SW 1271 (cell line): Measurements from ENCODE around the gene PCSK6.
"Not testable (repeated sequence)": the region's sequence is repeated elsewhere in the genome, so short reads cannot be mapped to it uniquely, and the experiment has no call there.

Source experiments
- DNase-seq, 2 experiments: peaks; one replicate each; lab custom pipeline; 2025; lab: John Stamatoyannopoulos, UW

Gene PCSK6

DNA sequence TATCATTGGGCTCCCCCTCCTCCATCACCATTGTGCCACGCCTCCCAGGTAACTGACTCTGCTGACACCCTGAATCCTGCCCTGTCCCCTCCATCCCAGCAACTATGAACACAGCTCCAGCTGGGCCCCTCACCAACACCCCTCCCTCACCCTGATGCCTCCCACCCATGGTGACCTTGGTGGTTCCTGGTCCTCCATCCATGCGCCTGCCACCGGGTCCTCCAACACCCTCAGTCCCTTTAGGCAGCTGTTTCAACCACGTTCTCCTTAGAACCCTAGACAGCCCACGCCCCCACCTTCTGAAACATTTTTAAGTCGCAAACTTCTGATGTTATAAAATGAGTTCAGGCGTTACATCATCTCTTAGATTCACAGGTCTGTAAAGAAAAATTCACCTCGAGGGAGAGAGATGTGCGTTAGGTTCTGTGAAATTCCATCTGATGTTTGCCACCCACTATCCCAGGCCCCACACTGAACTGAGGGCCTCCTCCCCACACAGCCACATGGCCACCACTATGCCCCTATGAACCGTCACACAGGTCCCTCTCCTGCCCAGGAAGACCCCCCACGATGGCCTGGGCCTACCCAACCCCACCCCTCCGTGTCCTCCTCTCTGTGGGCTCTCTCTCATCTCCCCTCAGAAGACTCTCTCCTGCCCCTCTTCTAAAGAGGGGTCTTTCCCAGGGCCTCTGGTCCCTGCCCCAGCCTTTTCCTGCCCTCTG lies 29.8 kb downstream of the PCSK6 start:
- no peak for DNase-seq

DNA sequence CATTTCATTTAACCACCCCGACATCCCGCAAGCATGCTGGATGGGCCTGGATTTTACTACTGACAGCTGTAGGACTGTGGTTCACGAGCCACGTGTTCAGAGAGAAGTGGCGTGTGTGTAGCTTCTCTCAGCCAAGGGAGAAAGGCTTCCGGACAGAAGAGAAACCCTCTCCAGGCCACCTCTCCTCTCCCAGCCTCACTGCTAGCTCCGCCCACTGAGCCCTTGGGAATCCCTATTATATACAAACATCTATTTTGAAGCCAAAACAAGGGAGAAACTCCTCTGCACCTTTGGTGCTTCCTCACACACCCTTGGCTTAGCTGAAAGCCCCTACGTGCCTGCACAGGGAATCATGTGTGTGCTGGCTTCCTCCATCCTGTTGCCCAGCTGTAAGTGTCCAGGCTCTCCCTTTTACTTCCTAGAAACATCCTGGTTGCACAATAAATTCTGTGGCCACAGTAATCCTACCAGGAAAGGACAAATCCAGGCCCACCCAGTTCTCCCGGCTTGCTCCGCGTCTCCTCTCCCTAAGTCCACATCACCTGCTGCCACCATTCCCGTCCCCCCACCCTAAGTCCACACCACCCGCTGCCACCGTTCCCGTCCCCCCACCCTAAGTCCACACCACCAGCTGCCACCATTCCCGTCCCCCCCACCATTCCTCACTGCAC lies 30.5 kb downstream of the PCSK6 start:
- DNase-seq = no peak

GRCh38 chr15:101458158-101458900 lies 31.2 kb downstream of the PCSK6 start:
- DNase-seq = no peak

GRCh38 chr15:101457696-101458095 lies 31.8 kb downstream of the PCSK6 start:
- DNase-seq = no peak

- DNase-seq = no peak
These were observed 33.3 kb downstream of the PCSK6 start for GRCh38 chr15:101456057-101456739.

GRCh38 chr15:101455291-101456025 lies 34.0 kb downstream of the PCSK6 start:
- DNase-seq = no peak

DNA sequence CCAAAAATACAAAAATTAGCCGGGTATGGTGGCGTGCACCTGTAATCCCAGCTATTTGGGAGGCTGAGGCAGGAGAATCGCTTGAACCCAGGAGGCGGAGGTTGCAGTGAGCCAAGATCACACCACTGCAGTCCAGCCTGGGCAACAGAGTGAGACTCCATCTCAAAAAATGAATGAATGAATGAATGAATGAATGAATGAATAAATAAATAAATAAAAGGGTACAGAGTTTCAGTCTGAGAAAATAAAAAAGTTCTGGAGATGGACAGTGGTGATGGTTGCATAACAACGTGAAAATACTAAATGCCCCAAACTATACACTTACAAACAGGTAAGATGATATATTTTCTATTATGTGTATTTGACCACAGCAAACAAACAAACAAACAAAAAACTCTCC lies 34.7 kb downstream of the PCSK6 start:
- not testable (repeated sequence) for DNase-seq

DNA sequence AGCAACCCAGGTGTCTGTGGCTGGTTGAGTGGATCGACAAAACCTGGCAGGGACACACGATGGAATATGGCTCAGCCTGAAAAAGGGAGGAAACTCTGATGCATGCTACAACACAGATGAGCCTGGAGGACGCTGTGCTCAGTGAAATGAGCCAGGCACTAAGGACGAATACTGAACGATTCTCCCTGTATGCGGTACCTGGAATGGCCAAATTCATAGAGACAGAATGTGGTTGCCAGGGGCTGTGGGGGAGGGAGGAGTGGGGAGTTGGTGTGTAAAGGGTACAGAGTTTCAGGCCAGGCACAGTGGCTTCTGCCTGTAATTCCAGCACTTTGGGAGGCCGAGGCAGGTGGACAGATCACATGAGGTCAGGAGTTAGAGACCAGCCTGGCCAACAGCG lies 35.1 kb downstream of the PCSK6 start:
- DNase-seq = no peak

DNA sequence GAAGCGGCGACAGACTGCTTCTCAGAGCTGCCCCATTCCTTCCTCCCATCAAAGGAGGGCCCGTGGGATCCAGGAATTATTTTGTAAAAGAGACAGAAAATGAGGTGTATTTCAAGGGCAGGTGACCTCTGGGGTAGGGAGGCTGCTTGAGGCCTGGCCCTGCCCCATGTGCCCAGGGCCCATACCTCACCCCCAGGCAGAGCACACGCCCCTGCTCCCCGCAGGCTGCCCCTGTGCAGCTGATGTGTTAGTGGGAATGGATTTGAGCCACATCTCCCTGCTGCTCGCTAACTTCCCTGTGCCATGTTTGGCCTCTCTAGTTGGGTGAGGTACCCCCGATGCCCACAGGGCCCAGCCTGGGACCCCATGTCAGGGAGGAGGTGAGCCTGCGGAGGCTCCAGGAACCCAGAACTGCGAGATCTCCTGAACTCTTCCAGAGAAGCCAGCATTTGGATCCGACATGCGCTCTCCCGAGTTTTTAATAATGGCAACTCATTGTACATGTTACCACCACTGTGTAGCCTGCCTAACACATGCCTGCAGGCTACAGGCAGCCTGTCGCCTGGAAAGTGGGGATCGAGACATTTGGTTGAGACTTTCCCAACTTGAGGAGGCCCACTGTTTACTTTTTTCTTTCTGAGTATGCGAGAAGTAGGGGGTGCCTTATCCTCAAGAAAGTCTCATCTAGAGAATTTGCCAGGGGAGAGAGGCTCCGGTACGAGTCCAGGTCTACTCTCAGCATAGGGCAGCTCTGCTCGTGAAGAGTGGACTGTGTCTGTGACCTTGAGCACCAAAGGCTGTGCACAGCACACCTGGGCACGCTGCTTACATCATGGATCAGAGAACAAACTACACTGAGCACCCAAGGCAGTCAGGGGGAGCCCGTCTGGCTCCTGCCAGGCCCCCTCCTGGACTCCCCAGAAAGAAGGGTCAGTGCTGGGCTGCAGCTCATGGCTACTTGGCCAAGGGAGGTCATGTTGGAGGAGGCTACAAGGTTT lies 36.1 kb downstream of the PCSK6 start:
- DNase-seq = no peak

GRCh38 chr15:101452572-101452971 lies 36.9 kb downstream of the PCSK6 start:
- no peak for DNase-seq

DNA sequence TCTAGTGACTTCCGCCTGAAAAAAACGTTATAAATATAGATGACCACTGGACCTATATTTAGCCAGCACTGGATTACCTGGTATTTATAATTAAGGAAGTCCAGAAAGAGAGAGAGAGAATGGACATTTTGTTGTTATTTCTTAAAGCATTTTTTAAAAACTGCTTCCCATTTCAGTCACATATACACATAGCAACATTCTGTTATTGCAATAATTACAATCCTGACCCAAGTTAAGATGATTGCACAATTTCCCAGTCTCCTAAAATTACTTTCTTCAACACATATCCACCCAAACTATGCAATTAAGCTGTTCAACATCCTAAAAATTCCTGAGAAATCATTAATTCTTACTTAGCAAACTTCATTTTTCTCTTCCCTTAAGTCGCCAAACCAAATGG lies 37.7 kb downstream of the PCSK6 start:
- DNase-seq = no peak

GRCh38 chr15:101451266-101451799 lies 38.2 kb downstream of the PCSK6 start:
- no peak for DNase-seq

DNA sequence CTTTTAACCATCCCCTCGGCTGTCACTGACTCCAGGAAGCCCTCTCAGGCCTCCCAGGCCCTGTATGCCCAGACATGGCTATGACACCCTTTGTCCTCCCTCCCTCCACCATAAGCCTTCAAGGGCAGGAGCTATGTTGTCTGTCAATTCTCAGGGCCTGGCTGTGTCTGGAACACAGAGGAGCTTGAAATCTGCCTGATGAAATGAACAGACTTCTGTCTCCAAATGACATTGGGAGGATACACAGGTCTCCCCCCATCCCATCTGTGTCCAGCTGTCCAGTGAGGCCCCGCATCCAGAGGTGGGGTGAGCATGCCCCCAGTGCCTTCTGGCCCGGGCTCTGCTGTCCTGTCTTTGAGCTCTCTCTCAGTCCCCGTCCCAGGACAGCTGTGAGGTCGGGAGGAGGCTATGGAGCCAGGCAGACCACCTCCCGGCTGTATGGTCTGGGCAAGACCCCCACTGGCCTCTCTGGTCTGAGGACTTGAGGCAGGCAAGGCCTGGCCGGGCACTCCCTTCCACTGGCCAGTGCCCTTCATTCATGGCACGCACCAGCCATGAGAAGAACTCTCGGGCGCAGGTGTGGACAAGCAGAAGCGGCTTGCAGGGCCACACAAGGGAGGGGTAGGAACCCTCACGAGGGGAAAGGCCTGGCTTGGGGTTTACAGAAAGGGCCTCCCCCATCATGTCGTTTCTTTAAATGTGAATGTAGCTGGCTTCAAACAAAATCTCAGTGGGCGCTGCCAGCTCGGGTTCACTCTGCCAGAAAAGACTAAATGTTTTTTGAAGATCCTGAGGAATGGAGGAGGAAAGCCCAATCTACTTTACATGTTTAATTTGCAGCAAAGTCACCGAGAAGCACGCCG lies 38.9 kb downstream of the PCSK6 start:
- no peak for DNase-seq

- no peak for DNase-seq
These were observed 39.8 kb downstream of the PCSK6 start for GRCh38 chr15:101449471-101450402.

DNA sequence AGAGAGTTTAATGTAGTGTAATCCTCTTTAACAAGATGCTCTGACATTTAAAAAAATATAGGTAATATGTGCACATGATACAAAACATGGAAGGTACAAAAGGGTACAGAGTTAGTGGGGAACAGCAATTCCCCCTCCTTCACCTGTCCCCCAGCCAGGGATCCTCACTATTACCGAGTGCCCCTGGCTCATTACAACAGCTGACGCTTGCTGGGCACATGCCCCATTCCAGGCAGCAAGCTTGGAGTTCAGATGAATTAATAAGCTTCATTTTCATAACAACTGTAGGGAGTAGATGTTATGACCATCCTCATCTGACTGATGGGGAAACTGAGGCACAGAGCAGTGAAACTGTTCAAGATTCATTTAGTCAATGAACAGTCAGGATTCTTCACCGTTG lies 41.2 kb downstream of the PCSK6 start:
- DNase-seq = no peak

DNA sequence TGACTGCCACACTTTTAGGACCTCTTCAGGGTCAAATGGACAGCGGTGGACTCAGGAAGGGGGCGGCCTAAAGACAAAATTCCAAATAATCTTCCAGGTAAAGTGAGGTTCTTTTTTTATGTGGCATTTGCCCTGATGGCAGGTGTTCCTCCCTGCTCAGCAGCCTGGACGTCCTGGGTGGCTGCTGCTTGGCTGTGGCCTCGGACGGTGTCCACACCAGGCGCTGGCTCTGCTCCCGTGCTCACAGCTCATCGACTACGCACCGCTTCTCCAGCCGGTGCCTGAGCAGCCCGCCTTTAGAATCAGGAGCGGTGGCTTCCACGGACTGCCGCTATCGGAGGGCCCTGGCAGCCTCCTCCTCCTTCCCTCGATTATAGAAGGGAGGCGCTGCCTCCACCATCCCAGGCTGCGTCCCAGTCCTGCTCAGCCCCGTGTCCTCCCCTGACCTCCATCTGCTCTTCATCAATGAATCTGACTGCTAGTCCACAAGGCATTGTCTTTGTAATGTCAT lies 41.9 kb downstream of the PCSK6 start:
- no peak for DNase-seq

- DNase-seq = no peak
These were observed 42.4 kb downstream of the PCSK6 start for GRCh38 chr15:101447168-101447533.
